ENCODE results near the gene HMX3. TPM values are rescaled to one million over a fixed set of nuclear protein-coding genes. Genes with fewer than 3 reads are reported as not detected.

HMX3 gene
- total RNA-seq, 2 experiments from 2014 or later: not detected

- ChIA-PET POLR2A (no interaction called here), CTCF (interaction anchor here (0.9 kb wide), 1 partner anchor 10 kb away, joined by 3 read pairs; no protein-coding TSS in a partner anchor)
- Mint-ChIP-seq H3K27me3 (peaks cover 83% of the 10 kb centered on the region), H3K27ac (no peak overlapping the region), H3K36me3 (ENCODE audit: low read depth) (no peaks in the 10 kb centered on the region), H3K4me1 (peaks cover 55% of the 10 kb centered on the region), H3K9me3 (ENCODE audit: low read depth) (no peaks in the 10 kb centered on the region), H3K4me3 (peak overlapping the region; percentile 9)
- ATAC-seq (no peak), DNase-seq (peak; percentile 25)
- intact Hi-C loops (cut with DNase I, micrococcal nuclease): loop anchor here in 1 of 2 experiments (10.0 kb wide), 1 partner anchor 1302 kb away; no protein-coding TSS in a partner anchor
Observed at GRCh38 chr10:123143162-123143824, 7.5 kb downstream of the HMX3 start.

GRCh38 chr10:123143825-123144168, 8.0 kb downstream of the HMX3 start:
- no peaks in the 10 kb centered on the region for H3K9me3 Mint-ChIP-seq (ENCODE audit: low read depth)
- CTCF ChIA-PET: interaction anchor here (0.9 kb wide), 1 partner anchor 11 kb away, joined by 3 read pairs; no protein-coding TSS in a partner anchor
- H3K27ac Mint-ChIP-seq: no peak overlapping the region
- H3K36me3 Mint-ChIP-seq (ENCODE audit: low read depth): no peaks in the 10 kb centered on the region
- intact Hi-C loops (cut with DNase I, micrococcal nuclease): loop anchor here in 1 of 2 experiments (10.0 kb wide), 1 partner anchor 1301 kb away; no protein-coding TSS in a partner anchor
- ATAC-seq: no peak
- POLR2A ChIA-PET: no interaction called here
- H3K4me1 Mint-ChIP-seq: peaks cover 56% of the 10 kb centered on the region
- no peak for DNase-seq
- H3K27me3 Mint-ChIP-seq: peaks cover 80% of the 10 kb centered on the region
- H3K4me3 Mint-ChIP-seq: no peak overlapping the region

GRCh38 chr10:123144697-123145541, 9.1 kb downstream of the HMX3 start:
- POLR2A ChIA-PET: interaction anchor here (0.7 to 1.4 kb wide), 2 partner anchors 9 to 11 kb away, joined by 4 read pairs; partner anchors contain the start of gene BUB3

GRCh38 chr10:123145542-123146012, 9.8 kb downstream of the HMX3 start:
- Mint-ChIP-seq H3K9me3 (ENCODE audit: low read depth) (no peaks in the 10 kb centered on the region), H3K27me3 (peaks cover 72% of the 10 kb centered on the region), H3K4me3 (peak overlapping the region; percentile 14), H3K36me3 (ENCODE audit: low read depth) (peaks cover 2% of the 10 kb centered on the region), H3K27ac (no peak overlapping the region), H3K4me1 (peaks cover 57% of the 10 kb centered on the region)
- intact Hi-C loops (cut with DNase I, micrococcal nuclease): loop anchor here in 1 of 2 experiments (1.0 to 10.0 kb wide), 2 partner anchors 8 to 1299 kb away; no protein-coding TSS in a partner anchor
- ChIA-PET POLR2A (interaction anchor here (0.7 to 1.4 kb wide), 2 partner anchors 9 to 11 kb away, joined by 4 read pairs; partner anchors contain the start of gene BUB3), CTCF (interaction anchor here (0.7 to 2.5 kb wide), 4 partner anchors 8 to 164 kb away, joined by 3 to 10 read pairs (median 5); partner anchors contain the start of gene BUB3)
- ATAC-seq: no peak
- no peak for DNase-seq

More at GRCh38 chr10:123144697-123145541, 9.1 kb downstream of the HMX3 start:
- intact Hi-C loops (cut with DNase I, micrococcal nuclease): loop anchor here in 1 of 2 experiments (10.0 kb wide), 1 partner anchor 1300 kb away; no protein-coding TSS in a partner anchor
- H3K27me3 Mint-ChIP-seq: peaks cover 73% of the 10 kb centered on the region
- no peaks in the 10 kb centered on the region for H3K9me3 Mint-ChIP-seq (ENCODE audit: low read depth)
- ATAC-seq (no peak), DNase-seq (peak; percentile 43)
- no peak overlapping the region for H3K27ac Mint-ChIP-seq
- H3K36me3 Mint-ChIP-seq (ENCODE audit: low read depth): no peaks in the 10 kb centered on the region
- H3K4me1 Mint-ChIP-seq: peaks cover 57% of the 10 kb centered on the region
- no peak overlapping the region for H3K4me3 Mint-ChIP-seq
- CTCF ChIA-PET: interaction anchor here (0.6 to 2.5 kb wide), 6 partner anchors 8 to 276 kb away, joined by 3 to 10 read pairs (median 3); partner anchors contain the start of gene BUB3

- Mint-ChIP-seq H3K9me3 (ENCODE audit: low read depth) (no peaks in the 10 kb centered on the region), H3K4me1 (peaks cover 61% of the 10 kb centered on the region), H3K4me3 (peak overlapping the region; percentile 14), H3K36me3 (ENCODE audit: low read depth) (peaks cover 2% of the 10 kb centered on the region), H3K27me3 (peaks cover 66% of the 10 kb centered on the region), H3K27ac (no peak overlapping the region)
- POLR2A ChIA-PET: interaction anchor here (1.4 kb wide), 1 partner anchor 8 kb away, joined by 4 read pairs; the partner anchor contains the start of gene BUB3
- DNase-seq (no peak), ATAC-seq (no peak)
- CTCF ChIA-PET: interaction anchor here (0.7 to 2.5 kb wide), 3 partner anchors 8 to 12 kb away, joined by 3 to 10 read pairs (median 7); partner anchors contain the start of gene BUB3
- intact Hi-C loops (cut with DNase I, micrococcal nuclease): loop anchor here in 1 of 2 experiments (1.0 to 10.0 kb wide), 2 partner anchors 9 to 1299 kb away; no protein-coding TSS in a partner anchor
Observed at GRCh38 chr10:123146013-123146893, 10.5 kb downstream of the HMX3 start.

GRCh38 chr10:123146894-123147634, 11.3 kb downstream of the HMX3 start:
- Mint-ChIP-seq H3K27ac (no peak overlapping the region), H3K36me3 (ENCODE audit: low read depth) (peaks cover 2% of the 10 kb centered on the region), H3K4me3 (no peak overlapping the region), H3K27me3 (peaks cover 60% of the 10 kb centered on the region), H3K9me3 (ENCODE audit: low read depth) (no peaks in the 10 kb centered on the region), H3K4me1 (peaks cover 67% of the 10 kb centered on the region)
- DNase-seq (no peak), ATAC-seq (no peak)
- ChIA-PET POLR2A (no interaction called here), CTCF (interaction anchor here (0.6 to 2.5 kb wide), 2 partner anchors 13 to 14 kb away, joined by 3 to 10 read pairs; no protein-coding TSS in a partner anchor)
- intact Hi-C loops (cut with DNase I, micrococcal nuclease): loop anchor here in 1 of 2 experiments (1.0 to 10.0 kb wide), 2 partner anchors 10 to 1298 kb away; no protein-coding TSS in a partner anchor

GRCh38 chr10:123147635-123148413, 12.1 kb downstream of the HMX3 start, which contains the start of gene HMX2:
HMX2 (plus strand) TSS chr10:123148136; CDS start chr10:123148379, 243 bp downstream.
- ChIA-PET CTCF (interaction anchor here (0.6 kb wide), 1 partner anchor 14 kb away, joined by 3 read pairs; no protein-coding TSS in a partner anchor), POLR2A (no interaction called here)
- Mint-ChIP-seq H3K27ac (no peak within 1 kb of the TSS), H3K4me3 (peak within 1 kb of the TSS; percentile 60), H3K27me3 (peaks cover 54% of the 10 kb centered on the region), H3K9me3 (ENCODE audit: low read depth) (no peaks in the 10 kb centered on the region), H3K36me3 (ENCODE audit: low read depth) (peaks cover 2% of the 10 kb centered on the region), H3K4me1 (peaks cover 69% of the 10 kb centered on the region)
- intact Hi-C loops (cut with DNase I, micrococcal nuclease): loop anchor here (1.0 to 10.0 kb wide), 3 partner anchors 13 to 1297 kb away; partner anchors contain the start of gene HMX3 (in 1 of the 2)
- DNase-seq (peak; percentile 73), ATAC-seq (peak; percentile 16)

GRCh38 chr10:123148414-123149161, 12.8 kb downstream of the HMX3 start:
- ChIA-PET POLR2A (interaction anchor here (0.6 kb wide), 1 partner anchor 11 kb away, joined by 3 read pairs; no protein-coding TSS in a partner anchor), CTCF (interaction anchor here (1.2 to 2.8 kb wide), 3 partner anchors 8 to 15 kb away, joined by 6 to 10 read pairs (median 8); no protein-coding TSS in a partner anchor)
- ATAC-seq (no peak), DNase-seq (no peak)
- H3K27ac Mint-ChIP-seq: no peak overlapping the region
- intact Hi-C loops (cut with DNase I, micrococcal nuclease): loop anchor here (1.0 to 10.0 kb wide), 3 partner anchors 14 to 1296 kb away; partner anchors contain the start of gene HMX3 (in 1 of the 2)
- no peaks in the 10 kb centered on the region for H3K9me3 Mint-ChIP-seq (ENCODE audit: low read depth)
- H3K4me1 Mint-ChIP-seq: peaks cover 68% of the 10 kb centered on the region
- peak overlapping the region; percentile 60 for H3K4me3 Mint-ChIP-seq
- H3K36me3 Mint-ChIP-seq (ENCODE audit: low read depth): peaks cover 2% of the 10 kb centered on the region
- H3K27me3 Mint-ChIP-seq: peaks cover 47% of the 10 kb centered on the region

Data from activated CD4-positive, alpha-beta T cell treated with anti-CD3 and anti-CD28 coated beads for 36 hours (primary cell).